K562 (cell line): ENCODE results near the gene RYR3. TPM values are rescaled to one million over a fixed set of nuclear protein-coding genes. Genes with fewer than 3 reads are reported as not detected.

Experiments
- ATAC-seq: fragments of 200-7000 bp; cut with Tn5 transposase; 3 replicates; pipeline ENCODE4 v1.9.1; 2020; ENCODE audit warnings: moderate library complexity
- BruUV-seq: library from RNA; stranded (reverse); fragments of 400-500 nt; replicated peaks from 2 replicates; lab custom pipeline; 2021; lab: Mats Ljungman, UMichigan
- CTCF ChIA-PET: fragments of 300-600 bp; formaldehyde crosslinking; extraction: SDS; loops from one replicate; lab custom pipeline; 2021; ENCODE audit warnings: low intra/inter-chr PET ratio; lab: Yijun Ruan, JAX
- POLR2A ChIA-PET: fragments of 300-600, 350-650 bp; sonication (Branson Sonifier 250); formaldehyde crosslinking; extraction: SDS; loops from one replicate; lab custom pipeline; 2021; ENCODE audit warnings: antibody characterized with exemption, inconsistent platforms; lab: Yijun Ruan, JAX
- DNase-seq, 4 experiments: peaks; one replicate each; pipeline versions ENCODE4 v3.0.0 to v3.0.0-alpha.2; 2011 to 2018; ENCODE audit warnings: low spot score in 3 of 4, mixed read lengths in 3 of 4; ENCODE audit errors: extremely low read depth in 1 of 4
- FAIRE-seq: peaks from 2 replicates; lab custom pipeline; 2011; peaks lifted over from hg19 to GRCh38; lab: Jason Lieb, UNC
- H2AFZ ChIP-seq: 2 replicates; pipeline ENCODE4 v1.6.0; 2011; ENCODE audit warnings: low read depth, low read length, control low read depth, inconsistent platforms
- H3K27ac ChIP-seq: fragments of 200-600 bp; 3 replicates; pipeline ENCODE4 v1.8.0; 2011; ENCODE audit warnings: low read depth, mild to moderate bottlenecking, control low read depth, inconsistent platforms, low read length, moderate library complexity, mixed read lengths; ENCODE audit errors: extremely low read depth
- H3K27me3 ChIP-seq, 2 experiments: fragments of 300-600 bp in 1 of 2; 2 replicates in 1 of 2; 3 replicates in 1 of 2; pipeline versions ENCODE4 v1.6.0 to v1.8.0; 2011; ENCODE audit warnings: inconsistent platforms in 2 of 2, low read length in 2 of 2, mild to moderate bottlenecking in 1 of 2, mixed read lengths in 1 of 2, moderate library complexity in 1 of 2; ENCODE audit not compliant: control insufficient read depth in 2 of 2, insufficient read depth in 2 of 2
- H3K36me3 ChIP-seq: fragments of 300-600 bp; 3 replicates; pipeline ENCODE4 v1.8.0; 2011; ENCODE audit warnings: mild to moderate bottlenecking, low read length, inconsistent platforms; ENCODE audit not compliant: control insufficient read depth, insufficient read depth
- H3K4me1 ChIP-seq, 2 experiments: fragments of 200-600 bp in 1 of 2; replicated peaks in 1 of 2; 2 replicates in 1 of 2; 3 replicates in 1 of 2; pipeline versions ENCODE4 v1.5.1 to v1.8.0; 2011; ENCODE audit warnings: inconsistent platforms in 2 of 2, low read length in 2 of 2, mild to moderate bottlenecking in 1 of 2, mixed read lengths in 1 of 2, moderate library complexity in 1 of 2; ENCODE audit not compliant: control insufficient read depth in 2 of 2, insufficient read depth in 2 of 2
- H3K4me2 ChIP-seq: 2 replicates; pipeline ENCODE4 v1.6.1; 2011; ENCODE audit warnings: low read length, control low read depth, inconsistent platforms, mixed read lengths; ENCODE audit not compliant: insufficient read depth
- H3K4me3 ChIP-seq: fragments of 200-600 bp; sonication (generic), shearing (Covaris generic); 2 replicates; pipeline ENCODE4 v1.5.1; 2016; ENCODE audit warnings: control low read depth, inconsistent platforms
- H3K79me2 ChIP-seq: fragments of 200-600 bp; 3 replicates; pipeline ENCODE4 v1.8.0; 2011; ENCODE audit warnings: low read length, inconsistent platforms; ENCODE audit not compliant: control insufficient read depth, insufficient read depth
- H3K9ac ChIP-seq, 2 experiments: 2 replicates each; pipeline versions ENCODE4 v1.6.0 to v1.6.1; 2011; ENCODE audit warnings: low read depth in 2 of 2, low read length in 2 of 2, control low read depth in 1 of 2, inconsistent platforms in 1 of 2, mild to moderate bottlenecking in 1 of 2, mixed read lengths in 1 of 2; ENCODE audit not compliant: insufficient read depth in 1 of 2
- H3K9me1 ChIP-seq: one replicate; pipeline ENCODE4 v1.6.0; 2011; ENCODE audit warnings: inconsistent platforms, mild to moderate bottlenecking, low read length, moderate library complexity; ENCODE audit not compliant: control insufficient read depth, insufficient read depth
- H3K9me3 ChIP-seq: replicated peaks from 2 replicates; pipeline ENCODE4 v1.5.1; 2011; ENCODE audit warnings: low read depth, low read length, inconsistent platforms; ENCODE audit not compliant: control insufficient read depth, insufficient read depth
- H4K20me1 ChIP-seq: replicated peaks from 2 replicates; pipeline ENCODE4 v1.6.1; 2011; ENCODE audit warnings: low read length, inconsistent platforms, mixed read lengths; ENCODE audit not compliant: control insufficient read depth, insufficient read depth
- CXXC5 ChIP-seq: fragments of 250-450 bp; sonication (Bioruptor Pico); IDR thresholded peaks from 2 replicates; pipeline ENCODE4 v1.8.0; 2022; ENCODE audit warnings: inconsistent platforms, mild to moderate bottlenecking, moderate library complexity
- IFI16 ChIP-seq: fragments of 250-450 bp; sonication (Bioruptor Pico); IDR thresholded peaks from 2 replicates; pipeline ENCODE4 v2.1.2; 2022; ENCODE audit warnings: mild to moderate bottlenecking, inconsistent platforms
- NEUROD1 ChIP-seq: fragments of 150-350 bp; IDR thresholded peaks from 2 replicates; pipeline ENCODE4 v1.6.1; 2014; ENCODE audit warnings: borderline replicate concordance, low read length, low read depth; ENCODE audit not compliant: partially characterized antibody
- NRF1 ChIP-seq, 2 experiments: fragments of 450-650 bp; IDR thresholded peaks in 1 of 2; conservative IDR thresholded peaks in 1 of 2; 2 replicates each; pipeline ENCODE4 v1.6.1; 2014; ENCODE audit warnings: mild to moderate bottlenecking in 2 of 2
- OTX1 ChIP-seq: fragments of 450-650 bp; formaldehyde crosslinking; IDR thresholded peaks from 2 replicates; pipeline ENCODE4 v1.4.0; 2022; ENCODE audit warnings: mild to moderate bottlenecking
- PHB2 ChIP-seq: fragments of 450-650 bp; IDR thresholded peaks from 2 replicates; pipeline ENCODE4 v1.6.1; 2017; ENCODE audit warnings: low read depth
- PHF8 ChIP-seq: fragments of 200-600 bp; sonication (generic); IDR thresholded peaks from 2 replicates; pipeline ENCODE4 v1.6.1; 2012; ENCODE audit warnings: mixed run types, mild to moderate bottlenecking, inconsistent platforms, low read length, moderate library complexity, borderline replicate concordance
- SRSF3 ChIP-seq: fragments of 200-400 bp; formaldehyde crosslinking; IDR thresholded peaks from 2 replicates; pipeline ENCODE4 v1.6.1; 2016; ENCODE audit warnings: mild to moderate bottlenecking, low read length, moderate library complexity; ENCODE audit not compliant: insufficient read depth
- ZBTB1 ChIP-seq: sonication (generic); formaldehyde crosslinking; IDR thresholded peaks from 2 replicates; pipeline ENCODE4 v1.8.1; 2023; ENCODE audit warnings: missing genetic modification reagents, low read depth, mild to moderate bottlenecking, borderline replicate concordance
- ZEB2 ChIP-seq: fragments of 450-650 bp; IDR thresholded peaks from 2 replicates; pipeline ENCODE4 v1.6.1; 2016
- ZHX1 ChIP-seq: fragments of 150-350 bp; conservative IDR thresholded peaks from 2 replicates; pipeline ENCODE4 v1.6.1; 2014; ENCODE audit warnings: low read length
- ZNF589 ChIP-seq: fragments of 200-800 bp; sonication (Bioruptor generic); IDR thresholded peaks from 2 replicates; pipeline ENCODE4 v1.6.1; 2016; ENCODE audit warnings: low read depth, missing genetic modification characterization, missing compliant biosample characterization
- WGBS: fragments of 100-300 bp; shearing (Covaris generic); methylation state at CpG from one replicate; pipeline ENCODE4 v1.1.6; 2016; ENCODE audit warnings: low coverage, mixed read lengths; ENCODE audit not compliant: insufficient coverage; ENCODE audit errors: missing lambda C conversion rate; 5-methylcytosine and 5-hydroxymethylcytosine counted together
- in situ Hi-C: fragments of 300-500 bp; cut with MboI; formaldehyde crosslinking; loops from 4 replicates; pipeline ENCODE4 v1.15.0; 2018; ENCODE audit warnings: inconsistent platforms, mixed read lengths
- intact Hi-C: fragments of 100-400 bp; cut with micrococcal nuclease; formaldehyde crosslinking; loops from 2 replicates; pipeline ENCODE4 v1.14.2; 2022
- polyA plus RNA-seq, 8 experiments: library from polyadenylated mRNA; depleted of rRNA in 4 of 8; stranded (reverse) in 5 of 8; unstranded in 3 of 8; fragments of >200 nt; fragmentation: Nextera tagmentation in 2 of 8; fragmentation: Illumina TruSeq in 1 of 8; extraction: Ambion mirVana in 2 of 8; extraction: Trizol in 1 of 8; gene quantifications; 2 replicates each; pipeline versions ENCODE4 v1.2.1 to v1.2.3, GENCODE V29; 2011 to 2014; ENCODE audit warnings: inconsistent platforms in 1 of 8, missing spikeins in 1 of 8
- total RNA-seq, 7 experiments: library from RNA; depleted of rRNA in 6 of 7; stranded (reverse); fragments of >200 nt in 6 of 7; fragmentation: Illumina TruSeq in 2 of 7; extraction: Trizol in 2 of 7; gene quantifications; 2 replicates each; pipeline versions ENCODE4 v1.2.1 to v1.2.3, GENCODE V29; 2011 to 2021; ENCODE audit warnings: low replicate concordance in 1 of 7
- TF ChIP-seq, protein P1 (sequence below): sonication (generic); formaldehyde crosslinking; IDR thresholded peaks from 2 replicates; pipeline ENCODE4 v1.8.1; 2023; ENCODE audit warnings: mild to moderate bottlenecking, missing genetic modification reagents
- TF ChIP-seq, protein P2 (sequence below): fragments of 250-450 bp; sonication (Bioruptor Pico); IDR thresholded peaks from 2 replicates; pipeline ENCODE4 v1.8.0; 2022; ENCODE audit warnings: inconsistent platforms

RYR3 gene
- total and polyA plus RNA-seq, 9 of the 15 experiments (the other 6 are each of a cell fraction or from before 2014, with no cell fraction given): 0.04 TPM; not detected in 8

- Histone ChIP-seq H3K27ac (no peak overlapping the region), H3K79me2 (no peaks in the 10 kb centered on the region), H3K9ac (no peak overlapping the region), H4K20me1 (no peaks in the 10 kb centered on the region), H3K4me3 (no peak overlapping the region), H3K27me3 (peaks cover 3 to 10% of the 10 kb centered on the region in 2 experiments; a peak in 2 of 5 replicates), H3K36me3 (no peaks in the 10 kb centered on the region), H3K4me1 (no peaks in the 10 kb centered on the region), H3K4me2 (no peak overlapping the region), H3K9me3 (no peaks in the 10 kb centered on the region), H2AFZ (no peak overlapping the region)
- WGBS: 6% methylated on average over 9 of the region's 9 CpGs
- DNase-seq: no peak
- CTCF ChIA-PET: no interaction called here
- intact Hi-C loops (no loop called here), in situ Hi-C loops (no loop called here)
- no TSS peak for BruUV-seq
- no peak for ATAC-seq
- POLR2A ChIA-PET: no interaction called here
- TF ChIP-seq PHB2: no peak
- no peak for TF ChIP-seq NRF1 (conservative IDR thresholded peaks at IDR 0.05 in 1 of 2, IDR thresholded peaks at IDR 0.05 in 1 of 2)
- TF ChIP-seq OTX1 (CRISPR knock-in tag): no peak
- no peak for TF ChIP-seq PHF8
- TF ChIP-seq NEUROD1: no peak
- TF ChIP-seq, protein P1, sequence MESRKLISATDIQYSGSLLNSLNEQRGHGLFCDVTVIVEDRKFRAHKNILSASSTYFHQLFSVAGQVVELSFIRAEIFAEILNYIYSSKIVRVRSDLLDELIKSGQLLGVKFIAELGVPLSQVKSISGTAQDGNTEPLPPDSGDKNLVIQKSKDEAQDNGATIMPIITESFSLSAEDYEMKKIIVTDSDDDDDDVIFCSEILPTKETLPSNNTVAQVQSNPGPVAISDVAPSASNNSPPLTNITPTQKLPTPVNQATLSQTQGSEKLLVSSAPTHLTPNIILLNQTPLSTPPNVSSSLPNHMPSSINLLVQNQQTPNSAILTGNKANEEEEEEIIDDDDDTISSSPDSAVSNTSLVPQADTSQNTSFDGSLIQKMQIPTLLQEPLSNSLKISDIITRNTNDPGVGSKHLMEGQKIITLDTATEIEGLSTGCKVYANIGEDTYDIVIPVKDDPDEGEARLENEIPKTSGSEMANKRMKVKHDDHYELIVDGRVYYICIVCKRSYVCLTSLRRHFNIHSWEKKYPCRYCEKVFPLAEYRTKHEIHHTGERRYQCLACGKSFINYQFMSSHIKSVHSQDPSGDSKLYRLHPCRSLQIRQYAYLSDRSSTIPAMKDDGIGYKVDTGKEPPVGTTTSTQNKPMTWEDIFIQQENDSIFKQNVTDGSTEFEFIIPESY (CRISPR knock-in tag): no peak
- TF ChIP-seq, protein P2, sequence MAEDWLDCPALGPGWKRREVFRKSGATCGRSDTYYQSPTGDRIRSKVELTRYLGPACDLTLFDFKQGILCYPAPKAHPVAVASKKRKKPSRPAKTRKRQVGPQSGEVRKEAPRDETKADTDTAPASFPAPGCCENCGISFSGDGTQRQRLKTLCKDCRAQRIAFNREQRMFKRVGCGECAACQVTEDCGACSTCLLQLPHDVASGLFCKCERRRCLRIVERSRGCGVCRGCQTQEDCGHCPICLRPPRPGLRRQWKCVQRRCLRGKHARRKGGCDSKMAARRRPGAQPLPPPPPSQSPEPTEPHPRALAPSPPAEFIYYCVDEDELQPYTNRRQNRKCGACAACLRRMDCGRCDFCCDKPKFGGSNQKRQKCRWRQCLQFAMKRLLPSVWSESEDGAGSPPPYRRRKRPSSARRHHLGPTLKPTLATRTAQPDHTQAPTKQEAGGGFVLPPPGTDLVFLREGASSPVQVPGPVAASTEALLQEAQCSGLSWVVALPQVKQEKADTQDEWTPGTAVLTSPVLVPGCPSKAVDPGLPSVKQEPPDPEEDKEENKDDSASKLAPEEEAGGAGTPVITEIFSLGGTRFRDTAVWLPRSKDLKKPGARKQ (CRISPR knock-in tag): no peak
- TF ChIP-seq ZHX1: no peak
- no peak for TF ChIP-seq ZNF589 (CRISPR knock-in tag)
- no peak for TF ChIP-seq IFI16 (CRISPR knock-in tag)
- TF ChIP-seq ZBTB1 (CRISPR knock-in tag): no peak
- no peak for TF ChIP-seq CXXC5 (CRISPR knock-in tag)
- TF ChIP-seq ZEB2: no peak
- no peak for TF ChIP-seq SRSF3
- TF ChIP-seq, all 486 proteins: peak for 0
- no peaks in the 10 kb centered on the region for H3K9me1 ChIP-seq
- no peak for FAIRE-seq
Measured at GRCh38 chr15:33788906-33789540, 478.3 kb downstream of the RYR3 start.
